HepG2 (cell line): Measurements from ENCODE around the gene ABHD17A. TPM values are rescaled to one million over a fixed set of nuclear protein-coding genes. Genes with fewer than 3 reads are reported as not detected.

ENCODE experiments used
- ATAC-seq: fragments of 200-7000 bp; cut with Tn5 transposase; 3 replicates; pipeline ENCODE4 v1.9.1; 2020; ENCODE audit warnings: mild to moderate bottlenecking, moderate library complexity
- BruUV-seq: library from RNA; stranded (reverse); fragments of 400-500 nt; replicated peaks from 2 replicates; lab custom pipeline; 2021; lab: Mats Ljungman, UMichigan
- CTCF ChIA-PET: fragments of 300-600 bp; formaldehyde crosslinking; extraction: SDS; loops from one replicate; lab custom pipeline; 2021; ENCODE audit warnings: low total read pairs, inconsistent platforms, low intra/inter-chr PET ratio; lab: Yijun Ruan, JAX
- POLR2A ChIA-PET: fragments of 350-600 bp; sonication (Branson Sonifier 250); formaldehyde crosslinking; loops from one replicate; lab custom pipeline; 2020; ENCODE audit warnings: antibody characterized with exemption, inconsistent platforms; lab: Yijun Ruan, JAX
- DNase-seq: peaks from one replicate; pipeline ENCODE4 v3.0.0-alpha.2; 2015; ENCODE audit warnings: low spot score
- FAIRE-seq: peaks from 3 replicates; lab custom pipeline; 2011; peaks lifted over from hg19 to GRCh38; lab: Jason Lieb, UNC
- H2AFZ ChIP-seq: one replicate; pipeline ENCODE4 v1.6.1; 2011; ENCODE audit warnings: low read length, inconsistent platforms
- H3K27ac ChIP-seq: fragments of 300-600 bp; 3 replicates; pipeline ENCODE4 v1.8.0; 2011; ENCODE audit warnings: mixed run types, mild to moderate bottlenecking, mixed read lengths, low read length, inconsistent platforms; ENCODE audit not compliant: insufficient read depth; ENCODE audit errors: extremely low read length
- H3K27me3 ChIP-seq, 2 experiments: fragments of 200-600 bp in 1 of 2; 2 replicates in 1 of 2; 3 replicates in 1 of 2; pipeline versions ENCODE4 v1.6.0 to v1.8.0; 2011; ENCODE audit warnings: low read length in 2 of 2, mild to moderate bottlenecking in 2 of 2, moderate library complexity in 2 of 2, inconsistent platforms in 1 of 2; ENCODE audit not compliant: insufficient read depth in 2 of 2, control insufficient read depth in 1 of 2
- H3K36me3 ChIP-seq, 2 experiments: fragments of 200-600 bp in 1 of 2; replicated peaks in 1 of 2; 2 replicates in 1 of 2; 3 replicates in 1 of 2; pipeline versions ENCODE4 v1.5.1 to v1.8.0; 2011; ENCODE audit warnings: low read length in 2 of 2, inconsistent platforms in 1 of 2; ENCODE audit not compliant: insufficient read depth in 2 of 2, control insufficient read depth in 1 of 2
- H3K4me1 ChIP-seq: 2 replicates; pipeline ENCODE4 v1.5.1; 2012; ENCODE audit warnings: low read length, inconsistent platforms; ENCODE audit not compliant: insufficient read depth
- H3K4me2 ChIP-seq: 2 replicates; pipeline ENCODE4 v1.6.0; 2011; ENCODE audit warnings: low read depth, low read length, inconsistent platforms
- H3K4me3 ChIP-seq, 3 experiments: fragments of 200-600 bp in 1 of 3; sonication (generic), shearing (Covaris generic) in 1 of 3; replicated peaks in 1 of 3; 2 replicates each; pipeline ENCODE4 v1.5.1; 2011 to 2016; ENCODE audit warnings: low read length in 3 of 3, inconsistent platforms in 2 of 3, low read depth in 2 of 3, mild to moderate bottlenecking in 2 of 3, control low read depth in 1 of 3, mixed read lengths in 1 of 3; ENCODE audit not compliant: insufficient read depth in 1 of 3
- H3K79me2 ChIP-seq: one replicate; pipeline ENCODE4 v1.6.1; 2011; ENCODE audit warnings: low read length, inconsistent platforms; ENCODE audit not compliant: insufficient read depth
- H3K9ac ChIP-seq: 2 replicates; pipeline ENCODE4 v1.6.0; 2011; ENCODE audit warnings: mild to moderate bottlenecking, low read depth, low read length, inconsistent platforms; ENCODE audit not compliant: insufficient read depth
- H3K9me3 ChIP-seq: 2 replicates; pipeline ENCODE4 v1.5.1; 2012; ENCODE audit warnings: mild to moderate bottlenecking, low read length
- H4K20me1 ChIP-seq: 2 replicates; pipeline ENCODE4 v1.6.0; 2011; ENCODE audit warnings: inconsistent platforms, mild to moderate bottlenecking, low read length, moderate library complexity; ENCODE audit not compliant: insufficient read depth
- THAP7 ChIP-seq: sonication (generic); formaldehyde crosslinking; IDR thresholded peaks from 2 replicates; pipeline ENCODE4 v1.8.1; 2023; ENCODE audit warnings: mild to moderate bottlenecking, missing genetic modification reagents
- ZBTB33 ChIP-seq: sonication (generic); formaldehyde crosslinking; IDR thresholded peaks from 2 replicates; pipeline ENCODE4 v1.4.0; 2020; ENCODE audit warnings: missing genetic modification reagents
- ZNF207 ChIP-seq: fragments of 450-650 bp; IDR thresholded peaks from 2 replicates; pipeline ENCODE4 v1.6.1; 2016; ENCODE audit warnings: antibody characterized with exemption, borderline replicate concordance
- whole genome bisulfite sequencing: methylation state at CpG from one replicate; pipeline ENCODE4 v1.1.6; 2017; ENCODE audit warnings: low lambda C conversion rate; 5-methylcytosine and 5-hydroxymethylcytosine counted together
- in situ Hi-C: cut with HindIII; loops from 2 replicates; pipeline ENCODE4 v1.10.0; 2017; ENCODE audit warnings: low pct_unique_long_range_greater_than_20kb; ENCODE audit not compliant: extremely low pct_ligation_motif_present
- intact Hi-C: fragments of 100-400 bp; cut with micrococcal nuclease; formaldehyde crosslinking; loops from one replicate; pipeline ENCODE4 v1.10.0; 2022; ENCODE audit not compliant: unreplicated experiment
- polyA plus RNA-seq, 8 experiments: library from polyadenylated mRNA; depleted of rRNA in 3 of 8; stranded (reverse) in 7 of 8; unstranded in 1 of 8; fragments of >200 nt; fragmentation: Illumina TruSeq in 4 of 8; extraction: Trizol in 4 of 8; gene quantifications; 2 replicates each; pipeline versions ENCODE4 v1.2.1 to v1.2.3, GENCODE V29; 2011 to 2016; ENCODE audit warnings: low read depth in 4 of 8, missing spikeins in 1 of 8, mixed read lengths in 1 of 8; ENCODE audit not compliant: insufficient read depth in 1 of 8
- total RNA-seq, 5 experiments: library from RNA; depleted of rRNA; stranded (reverse); fragments of >200 nt; fragmentation: Illumina TruSeq; extraction: Trizol; gene quantifications; 2 replicates each; pipeline ENCODE4 v1.2.3, GENCODE V29; 2016; ENCODE audit warnings: low read depth in 1 of 5

ABHD17A gene
- total and polyA plus RNA-seq, 2 of the 13 experiments (the other 11 are each of a cell fraction or from before 2014, with no cell fraction given) = 27.7 to 40.8 TPM

- BruUV-seq = no TSS peak
- CTCF ChIA-PET = no interaction called here
Measured at GRCh38 chr19:1893791-1894190, 8.5 kb upstream of the ABHD17A start.

More at GRCh38 chr19:1893791-1894190, 8.5 kb upstream of the ABHD17A start:
- intact Hi-C loops (no loop called here), in situ Hi-C loops (no loop called here)
- Histone ChIP-seq H4K20me1 (no peaks in the 10 kb centered on the region), H3K9ac (no peak overlapping the region), H2AFZ (no peak overlapping the region), H3K4me2 (no peak overlapping the region), H3K9me3 (no peaks in the 10 kb centered on the region), H3K36me3 (no peaks in the 10 kb centered on the region), H3K27ac (no peak overlapping the region), H3K4me1 (peaks cover 18% of the 10 kb centered on the region), H3K79me2 (no peaks in the 10 kb centered on the region), H3K4me3 (no peak overlapping the region), H3K27me3 (no peaks in the 10 kb centered on the region)
- POLR2A ChIA-PET = no interaction called here
- ATAC-seq (no peak), DNase-seq (no peak), FAIRE-seq (no peak)
- WGBS = 71% methylated on average over 17 of the region's 17 CpGs
- TF ChIP-seq THAP7 (CRISPR knock-in tag) = no peak
- TF ChIP-seq ZNF207 = no peak
- TF ChIP-seq ZBTB33 (CRISPR knock-in tag) = 0 out of 2 replicates have a peak, but pooled peaks have one; percentile 23
